ENCODE results near the gene CHST8.

DNA sequence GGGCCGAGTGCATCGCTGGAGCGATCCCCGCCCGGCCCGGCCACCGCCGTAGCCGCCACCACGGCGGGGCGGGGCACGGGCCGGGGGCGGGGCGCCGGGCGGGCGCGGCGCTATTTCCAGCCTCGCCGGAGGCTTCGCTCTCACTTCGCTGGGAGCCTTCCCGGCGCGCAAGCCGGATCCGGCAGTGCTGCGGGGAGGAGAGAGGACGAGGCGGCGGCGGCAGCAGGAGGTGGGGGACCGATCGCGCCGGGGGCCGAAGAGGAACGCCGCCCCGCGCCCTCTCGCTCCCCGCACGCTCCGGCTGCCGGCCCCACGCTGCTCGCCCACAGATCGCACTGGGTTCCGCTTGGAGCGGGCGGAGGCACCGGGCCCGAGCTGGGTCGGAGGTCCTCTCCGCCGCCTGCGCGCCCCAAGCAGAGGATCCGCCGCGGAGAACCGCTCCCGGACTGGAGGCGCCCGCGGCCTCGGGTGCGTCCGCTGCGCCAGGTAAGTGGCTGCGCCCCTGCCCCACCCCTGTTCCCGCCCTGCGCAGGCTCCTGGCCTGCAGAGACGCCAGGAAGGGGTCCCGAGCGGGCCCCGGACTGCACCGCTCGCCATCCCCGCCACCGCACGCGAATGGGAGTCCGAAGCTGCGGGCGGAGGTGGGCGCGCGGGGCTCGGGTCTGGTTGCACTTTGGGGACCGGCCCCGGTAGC is at the start of gene CHST8:
- TF ChIP-seq, protein P1, sequence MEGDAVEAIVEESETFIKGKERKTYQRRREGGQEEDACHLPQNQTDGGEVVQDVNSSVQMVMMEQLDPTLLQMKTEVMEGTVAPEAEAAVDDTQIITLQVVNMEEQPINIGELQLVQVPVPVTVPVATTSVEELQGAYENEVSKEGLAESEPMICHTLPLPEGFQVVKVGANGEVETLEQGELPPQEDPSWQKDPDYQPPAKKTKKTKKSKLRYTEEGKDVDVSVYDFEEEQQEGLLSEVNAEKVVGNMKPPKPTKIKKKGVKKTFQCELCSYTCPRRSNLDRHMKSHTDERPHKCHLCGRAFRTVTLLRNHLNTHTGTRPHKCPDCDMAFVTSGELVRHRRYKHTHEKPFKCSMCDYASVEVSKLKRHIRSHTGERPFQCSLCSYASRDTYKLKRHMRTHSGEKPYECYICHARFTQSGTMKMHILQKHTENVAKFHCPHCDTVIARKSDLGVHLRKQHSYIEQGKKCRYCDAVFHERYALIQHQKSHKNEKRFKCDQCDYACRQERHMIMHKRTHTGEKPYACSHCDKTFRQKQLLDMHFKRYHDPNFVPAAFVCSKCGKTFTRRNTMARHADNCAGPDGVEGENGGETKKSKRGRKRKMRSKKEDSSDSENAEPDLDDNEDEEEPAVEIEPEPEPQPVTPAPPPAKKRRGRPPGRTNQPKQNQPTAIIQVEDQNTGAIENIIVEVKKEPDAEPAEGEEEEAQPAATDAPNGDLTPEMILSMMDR (IDR thresholded peaks at IDR 0.05): no peak
- no peak for TF ChIP-seq POLR2A (IDR thresholded peaks at IDR 0.05)
